GM12878 (cell line): Measurements from ENCODE around the gene RUFY2. TPM values are rescaled to one million over a fixed set of nuclear protein-coding genes. Genes with fewer than 3 reads are reported as not detected.
A peak's percentile ranks its signal among the peaks of the same experiment; 100 is the strongest.

ENCODE experiments used
- ASH2L ChIP-seq: fragments of 300-600, 200-600 bp; sonication (generic); IDR thresholded peaks from 2 replicates; pipeline ENCODE4 v1.6.1; 2017; ENCODE audit warnings: low read depth, mild to moderate bottlenecking, borderline replicate concordance
- BCLAF1 ChIP-seq: fragments of 450-650 bp; IDR thresholded peaks from 2 replicates; pipeline ENCODE4 v1.6.1; 2017; ENCODE audit warnings: antibody characterized with exemption, mild to moderate bottlenecking, moderate library complexity
- FOXK2 ChIP-seq: fragments of 450-650 bp; IDR thresholded peaks from 2 replicates; pipeline ENCODE4 v1.6.1; 2017; ENCODE audit warnings: mild to moderate bottlenecking, moderate library complexity
- FOXM1 ChIP-seq: IDR thresholded peaks from 2 replicates; pipeline ENCODE4 v1.6.1; 2012; ENCODE audit warnings: low read depth, mild to moderate bottlenecking, inconsistent platforms, low read length, moderate library complexity
- HDGF ChIP-seq: fragments of 450-650 bp; IDR thresholded peaks from 2 replicates; pipeline ENCODE4 v1.6.1; 2016; ENCODE audit warnings: antibody characterized with exemption
- KDM1A ChIP-seq: fragments of 200-600 bp; sonication (generic); IDR thresholded peaks from 2 replicates; pipeline ENCODE4 v1.6.1; 2016; ENCODE audit warnings: borderline replicate concordance
- MEF2A ChIP-seq: IDR thresholded peaks from 2 replicates; pipeline ENCODE4 v1.6.1; 2011; ENCODE audit warnings: low read depth, mild to moderate bottlenecking, low read length, moderate library complexity; ENCODE audit not compliant: insufficient read depth
- MTA2 ChIP-seq: fragments of 450-650 bp; IDR thresholded peaks from 2 replicates; pipeline ENCODE4 v1.6.1; 2016; ENCODE audit warnings: low read depth, mild to moderate bottlenecking, moderate library complexity
- NKRF ChIP-seq: fragments of 450-650 bp; conservative IDR thresholded peaks from 2 replicates; pipeline ENCODE4 v1.6.1; 2017; ENCODE audit warnings: mild to moderate bottlenecking, moderate library complexity
- NR2F1 ChIP-seq: fragments of 450-650 bp; conservative IDR thresholded peaks from 2 replicates; pipeline ENCODE4 v1.6.1; 2017; ENCODE audit warnings: mild to moderate bottlenecking
- PBX3 ChIP-seq: IDR thresholded peaks from 2 replicates; pipeline ENCODE4 v1.6.1; 2011; ENCODE audit warnings: mild to moderate bottlenecking, low read depth, low read length, moderate library complexity; ENCODE audit not compliant: insufficient replicate concordance
- POLR2AphosphoS2 ChIP-seq: IDR thresholded peaks from 2 replicates; pipeline ENCODE4 v1.6.1; 2011; ENCODE audit warnings: low read depth, mild to moderate bottlenecking, low read length, improper control_type of control experiment, moderate library complexity
- RAD21 ChIP-seq: IDR thresholded peaks from 2 replicates; pipeline ENCODE4 v1.6.1; 2011; ENCODE audit warnings: mild to moderate bottlenecking, low read depth, low read length, moderate library complexity; ENCODE audit not compliant: insufficient read depth
- REST ChIP-seq: IDR thresholded peaks from 2 replicates; pipeline ENCODE4 v1.6.1; 2012; ENCODE audit warnings: mild to moderate bottlenecking, low read depth, low read length
- TARDBP ChIP-seq: IDR thresholded peaks from 2 replicates; pipeline ENCODE4 v1.6.1; 2016; ENCODE audit warnings: borderline replicate concordance
- USF2 ChIP-seq: IDR thresholded peaks from 2 replicates; pipeline ENCODE4 v1.6.1; 2011; ENCODE audit warnings: low read depth, low read length, improper control_type of control experiment, borderline replicate concordance
- ZNF217 ChIP-seq: fragments of 450-650 bp; IDR thresholded peaks from 2 replicates; pipeline ENCODE4 v1.6.1; 2017; ENCODE audit warnings: antibody characterized with exemption, mild to moderate bottlenecking
- ZNF24 ChIP-seq: fragments of 450-650 bp; IDR thresholded peaks from 2 replicates; pipeline ENCODE4 v1.6.1; 2017; ENCODE audit warnings: antibody characterized with exemption, mild to moderate bottlenecking
- ZNF274 ChIP-seq: IDR thresholded peaks from one replicate; pipeline ENCODE4 v1.8.0; 2011; ENCODE audit not compliant: insufficient read length, insufficient read depth
- ZNF622 ChIP-seq: fragments of 450-650 bp; IDR thresholded peaks from 2 replicates; pipeline ENCODE4 v1.6.1; 2017; ENCODE audit warnings: mild to moderate bottlenecking, inconsistent platforms
- polyA plus RNA-seq, 11 experiments: library from polyadenylated mRNA; depleted of rRNA in 4 of 11; unstranded in 6 of 11; stranded (reverse) in 5 of 11; fragments of >200 nt; fragmentation: Nextera tagmentation in 4 of 11; fragmentation: Illumina TruSeq in 1 of 11; extraction: Ambion mirVana in 4 of 11; extraction: Trizol in 1 of 11; gene quantifications; 1 replicate in 1 of 11; 2 replicates in 10 of 11; pipeline versions ENCODE4 v1.2.1 to v1.2.3, GENCODE V29; 2011 to 2016; ENCODE audit warnings: inconsistent platforms in 2 of 11, missing spikeins in 2 of 11, low read depth in 1 of 11
- total RNA-seq, 4 experiments: library from RNA; depleted of rRNA in 3 of 4; stranded (reverse); fragments of >200 nt in 3 of 4; fragmentation: Illumina TruSeq in 1 of 4; extraction: Trizol in 1 of 4; gene quantifications; 2 replicates each; pipeline versions ENCODE4 v1.2.1 to v1.2.3, GENCODE V29; 2013 to 2021

The RUFY2 gene
- total and polyA plus RNA-seq, 10 of the 15 experiments (the other 5 are each of a cell fraction or from before 2014, with no cell fraction given) = 1.7 to 8.4 (median 5.8) TPM

GRCh38 chr10:68332259-68333057 lies 74.6 kb downstream of the RUFY2 start, which contains the start of gene PBLD (continued):
- TF ChIP-seq ZNF274 (no peak), PBX3 (no peak), MTA2 (no peak), MEF2A (no peak), POLR2AphosphoS2 (no peak), ZNF24 (no peak), BCLAF1 (no peak), USF2 (no peak), NR2F1 (no peak; the same call in 1 of the 2 replicates), ZNF217 (no peak), KDM1A (no peak), ZNF622 (no peak), REST (no peak), NKRF (peak; percentile 29; the same call in 1 of the 2 replicates), FOXM1 (no peak), ASH2L (0 out of 2 replicates have a peak, but pooled peaks have one; percentile 70), RAD21 (peak; percentile 31; the same call in 1 of the 2 replicates), FOXK2 (no peak), HDGF (peak; percentile 9; the same call in 1 of the 2 replicates), TARDBP (no peak)
